ENCODE data around the gene NACC2.

DNA sequence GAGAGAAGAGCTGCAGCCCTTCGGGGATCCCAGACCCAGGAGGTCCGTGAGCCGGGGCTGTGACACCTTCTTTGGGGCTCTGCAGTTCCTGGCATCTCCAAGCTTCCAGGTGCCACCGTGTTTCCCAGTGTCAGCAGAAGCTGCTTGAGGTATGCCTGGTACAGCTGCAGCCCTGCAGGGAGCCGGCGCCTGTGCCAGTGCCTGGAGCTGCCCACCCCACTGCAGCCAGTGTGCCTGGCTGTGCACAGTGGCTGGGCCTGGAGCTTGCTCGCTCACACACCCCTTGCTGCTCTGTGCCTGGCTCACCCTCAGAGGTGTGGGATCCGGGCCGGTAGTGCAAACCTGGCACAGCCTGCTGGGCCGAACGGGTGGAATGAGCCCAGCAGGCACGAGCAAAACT, 65.5 kb downstream of the NACC2 start:
- TF ChIP-seq CTCF (IDR thresholded peaks at IDR 0.05; ENCODE audit: low read depth, low read length, poor library complexity, severe bottlenecking) (no peak), EZH2phosphoT487 (IDR thresholded peaks at IDR 0.05; ENCODE audit: borderline replicate concordance, low read length) (no peak)

Measured in DOHH2 (cell line).